CD4-positive, CD25-positive, alpha-beta regulatory T cell (primary cell): Measurements from ENCODE around the gene DNAH8. TPM values are rescaled to one million over a fixed set of nuclear protein-coding genes. Genes with fewer than 3 reads are reported as not detected.

Source experiments
- ATAC-seq, 2 donors: fragments of 150-1000 bp; cut with Tn5 transposase; one replicate each; pipeline ENCODE4 v1.10.0; 2021; ENCODE audit warnings: low read depth in 2 of 2, moderate number of reproducible peaks in 2 of 2, moderate library complexity in 1 of 2
- DNase-seq, 3 donors: peaks; one replicate each; pipeline versions ENCODE4 v3.0.0 to v3.0.0-alpha.2; 2012 to 2022; ENCODE audit warnings: mixed read lengths in 1 of 3
- H3K27ac ChIP-seq: one replicate; pipeline ENCODE4 v1.7.0; 2013; ENCODE audit warnings: mild to moderate bottlenecking, low read length; ENCODE audit not compliant: insufficient read depth, poor library complexity, severe bottlenecking
- H3K27me3 ChIP-seq: one replicate; pipeline ENCODE4 v1.7.0; 2013; ENCODE audit warnings: low read length; ENCODE audit not compliant: control insufficient read depth, insufficient read depth
- H3K36me3 ChIP-seq: one replicate; pipeline ENCODE4 v1.7.0; 2013; ENCODE audit warnings: mild to moderate bottlenecking, low read length, moderate library complexity; ENCODE audit not compliant: control insufficient read depth, insufficient read depth
- H3K4me1 ChIP-seq: 2 replicates; pipeline ENCODE4 v1.7.0; 2013; ENCODE audit warnings: mild to moderate bottlenecking, low read length; ENCODE audit not compliant: insufficient read depth, control insufficient read depth, poor library complexity, severe bottlenecking
- H3K4me3 ChIP-seq: one replicate; pipeline ENCODE4 v1.7.0; 2013; ENCODE audit warnings: low read depth, mild to moderate bottlenecking, low read length, moderate library complexity
- H3K9me3 ChIP-seq, 2 experiments: 1 replicate in 1 of 2; 2 replicates in 1 of 2; pipeline ENCODE4 v1.7.0; 2013; ENCODE audit warnings: low read length in 2 of 2, mild to moderate bottlenecking in 1 of 2, moderate library complexity in 1 of 2; ENCODE audit not compliant: control insufficient read depth in 2 of 2
- H3K27ac Mint-ChIP-seq, 3 donors: one replicate each; pipeline ENCODE4 v1.8.0; 2020 to 2022; ENCODE audit warnings: mild to moderate bottlenecking in 3 of 3, mixed read lengths in 3 of 3, moderate library complexity in 2 of 3
- H3K27me3 Mint-ChIP-seq: one replicate; pipeline ENCODE4 v1.8.0; 2022; ENCODE audit warnings: mild to moderate bottlenecking, mixed read lengths
- H3K36me3 Mint-ChIP-seq: one replicate; pipeline ENCODE4 v1.8.0; 2020; ENCODE audit warnings: mixed read lengths
- H3K4me1 Mint-ChIP-seq, 4 donors: one replicate each; pipeline ENCODE4 v1.8.0; 2020 to 2022; ENCODE audit warnings: mixed read lengths in 4 of 4, mild to moderate bottlenecking in 1 of 4
- H3K4me3 Mint-ChIP-seq, 4 donors: one replicate each; pipeline ENCODE4 v1.8.0; 2020 to 2022; ENCODE audit warnings: mild to moderate bottlenecking in 4 of 4, mixed read lengths in 4 of 4, moderate library complexity in 3 of 4
- H3K9me3 Mint-ChIP-seq, 7 donors: one replicate each; pipeline ENCODE4 v1.8.0; 2020 to 2022; ENCODE audit warnings: mixed read lengths in 7 of 7, mild to moderate bottlenecking in 3 of 7, moderate library complexity in 2 of 7
- polyA plus RNA-seq, 4 donors: library from polyadenylated mRNA; unstranded; fragments of 300-500 nt; fragmentation: Illumina TruSeq; gene quantifications; one replicate each; pipeline ENCODE4 v1.2.3, GENCODE V29; 2021
- total RNA-seq: library from RNA; stranded (reverse); gene quantifications from one replicate; pipeline ENCODE4 v1.2.3, GENCODE V29; 2022

The DNAH8 gene
- total and polyA plus RNA-seq, 5 donors from 2014 or later, result 0.05 to 1.2 (median 0.57) TPM

GRCh38 chr6:39060467-39061160, 345.5 kb downstream of the DNAH8 start:
- H3K36me3 Mint-ChIP-seq, result no peaks in the 10 kb centered on the region
- no peaks in the 10 kb centered on the region for H3K27me3 ChIP-seq
- no peaks in the 10 kb centered on the region for H3K9me3 ChIP-seq
- H3K4me1 Mint-ChIP-seq, result no peaks in the 10 kb centered on the region
- H3K27ac ChIP-seq, result no peak overlapping the region
- no peaks in the 10 kb centered on the region for H3K9me3 Mint-ChIP-seq
- no peak overlapping the region for H3K4me3 ChIP-seq
- DNase-seq, result no peak
- no peak for ATAC-seq
- H3K4me1 ChIP-seq, result no peaks in the 10 kb centered on the region
- H3K4me3 Mint-ChIP-seq, result no peak overlapping the region
- peaks cover 13% of the 10 kb centered on the region for H3K27me3 Mint-ChIP-seq
- H3K27ac Mint-ChIP-seq, result peak overlapping the region in 1 of 3 donors; percentile 41
- no peaks in the 10 kb centered on the region for H3K36me3 ChIP-seq

GRCh38 chr6:39061182-39061581, 346.1 kb downstream of the DNAH8 start:
- H3K4me3 Mint-ChIP-seq, result no peak overlapping the region
- H3K36me3 Mint-ChIP-seq, result no peaks in the 10 kb centered on the region
- no peak overlapping the region for H3K27ac Mint-ChIP-seq
- ATAC-seq (no peak), DNase-seq (no peak)
- no peaks in the 10 kb centered on the region for H3K27me3 ChIP-seq
- H3K4me3 ChIP-seq, result no peak overlapping the region
- no peaks in the 10 kb centered on the region for H3K9me3 ChIP-seq
- no peaks in the 10 kb centered on the region for H3K4me1 ChIP-seq
- no peak overlapping the region for H3K27ac ChIP-seq
- no peaks in the 10 kb centered on the region for H3K36me3 ChIP-seq
- no peaks in the 10 kb centered on the region for H3K9me3 Mint-ChIP-seq
- no peaks in the 10 kb centered on the region for H3K4me1 Mint-ChIP-seq
- peaks cover 11% of the 10 kb centered on the region for H3K27me3 Mint-ChIP-seq

GRCh38 chr6:39061588-39061987, 346.5 kb downstream of the DNAH8 start:
- Histone ChIP-seq H3K4me1 (no peaks in the 10 kb centered on the region), H3K36me3 (no peaks in the 10 kb centered on the region), H3K27ac (no peak overlapping the region), H3K4me3 (no peak overlapping the region), H3K27me3 (no peaks in the 10 kb centered on the region), H3K9me3 (no peaks in the 10 kb centered on the region)
- H3K27ac Mint-ChIP-seq, result no peak overlapping the region
- DNase-seq (no peak), ATAC-seq (no peak)
- H3K4me3 Mint-ChIP-seq, result no peak overlapping the region
- H3K36me3 Mint-ChIP-seq, result no peaks in the 10 kb centered on the region
- no peaks in the 10 kb centered on the region for H3K4me1 Mint-ChIP-seq
- no peaks in the 10 kb centered on the region for H3K9me3 Mint-ChIP-seq
- peaks cover 8% of the 10 kb centered on the region for H3K27me3 Mint-ChIP-seq

- no peak overlapping the region for H3K27ac ChIP-seq
- no peaks in the 10 kb centered on the region for H3K9me3 ChIP-seq
- Mint-ChIP-seq H3K4me3 (no peak overlapping the region), H3K4me1 (no peaks in the 10 kb centered on the region), H3K27me3 (peaks cover 12% of the 10 kb centered on the region), H3K27ac (no peak overlapping the region), H3K9me3 (no peaks in the 10 kb centered on the region), H3K36me3 (no peaks in the 10 kb centered on the region)
- no peaks in the 10 kb centered on the region for H3K4me1 ChIP-seq
- H3K36me3 ChIP-seq, result no peaks in the 10 kb centered on the region
- no peak overlapping the region for H3K4me3 ChIP-seq
- no peaks in the 10 kb centered on the region for H3K27me3 ChIP-seq
- DNase-seq (no peak), ATAC-seq (no peak)
Observed at GRCh38 chr6:39062014-39062740, 347.1 kb downstream of the DNAH8 start.

GRCh38 chr6:39063526-39063925, 348.4 kb downstream of the DNAH8 start:
- H3K9me3 ChIP-seq, result no peaks in the 10 kb centered on the region
- no peak overlapping the region for H3K27ac Mint-ChIP-seq

GRCh38 chr6:39065561-39065960, 350.4 kb downstream of the DNAH8 start:
- no peaks in the 10 kb centered on the region for H3K36me3 ChIP-seq
- Mint-ChIP-seq H3K9me3 (no peaks in the 10 kb centered on the region), H3K27me3 (peaks cover 13% of the 10 kb centered on the region)

More at GRCh38 chr6:39063526-39063925, 348.4 kb downstream of the DNAH8 start:
- Mint-ChIP-seq H3K36me3 (no peaks in the 10 kb centered on the region), H3K4me1 (no peaks in the 10 kb centered on the region), H3K27me3 (peaks cover 13% of the 10 kb centered on the region), H3K4me3 (no peak overlapping the region), H3K9me3 (no peaks in the 10 kb centered on the region)
- no peaks in the 10 kb centered on the region for H3K36me3 ChIP-seq
- no peaks in the 10 kb centered on the region for H3K27me3 ChIP-seq
- H3K4me3 ChIP-seq, result no peak overlapping the region
- DNase-seq (no peak), ATAC-seq (no peak)
- H3K4me1 ChIP-seq, result no peaks in the 10 kb centered on the region
- no peak overlapping the region for H3K27ac ChIP-seq

GRCh38 chr6:39068391-39068790, 353.3 kb downstream of the DNAH8 start:
- Mint-ChIP-seq H3K9me3 (no peaks in the 10 kb centered on the region), H3K36me3 (no peaks in the 10 kb centered on the region), H3K27me3 (peaks cover 13% of the 10 kb centered on the region), H3K4me3 (no peak overlapping the region), H3K4me1 (no peaks in the 10 kb centered on the region), H3K27ac (no peak overlapping the region)
- H3K27ac ChIP-seq, result no peak overlapping the region
- ATAC-seq (no peak), DNase-seq (no peak)
- no peaks in the 10 kb centered on the region for H3K36me3 ChIP-seq
- H3K9me3 ChIP-seq, result no peaks in the 10 kb centered on the region
- no peak overlapping the region for H3K4me3 ChIP-seq
- no peaks in the 10 kb centered on the region for H3K27me3 ChIP-seq
- H3K4me1 ChIP-seq, result no peaks in the 10 kb centered on the region

More at GRCh38 chr6:39065561-39065960, 350.4 kb downstream of the DNAH8 start:
- Histone ChIP-seq H3K4me3 (no peak overlapping the region), H3K9me3 (no peaks in the 10 kb centered on the region), H3K27ac (no peak overlapping the region), H3K27me3 (no peaks in the 10 kb centered on the region), H3K4me1 (no peaks in the 10 kb centered on the region)
- Mint-ChIP-seq H3K4me3 (no peak overlapping the region), H3K27ac (no peak overlapping the region), H3K4me1 (no peaks in the 10 kb centered on the region), H3K36me3 (no peaks in the 10 kb centered on the region)
- DNase-seq (no peak), ATAC-seq (no peak)

- Histone ChIP-seq H3K27me3 (no peaks in the 10 kb centered on the region), H3K4me3 (no peak overlapping the region), H3K4me1 (no peaks in the 10 kb centered on the region), H3K9me3 (no peaks in the 10 kb centered on the region), H3K27ac (no peak overlapping the region), H3K36me3 (no peaks in the 10 kb centered on the region)
- Mint-ChIP-seq H3K27ac (no peak overlapping the region), H3K9me3 (no peaks in the 10 kb centered on the region), H3K4me1 (no peaks in the 10 kb centered on the region), H3K4me3 (no peak overlapping the region), H3K36me3 (no peaks in the 10 kb centered on the region), H3K27me3 (peaks cover 4% of the 10 kb centered on the region)
- DNase-seq (no peak), ATAC-seq (no peak)
Observed at GRCh38 chr6:39072830-39073229, 357.7 kb downstream of the DNAH8 start.
